SKM-1 (cell line): ENCODE data around the gene INSR.
A peak's percentile ranks its signal among the peaks of the same experiment; 100 is the strongest.

Source experiments
- DNase-seq: peaks from one replicate; lab custom pipeline; 2025; ENCODE audit not compliant: unreplicated experiment; lab: John Stamatoyannopoulos, UW

The INSR gene

GRCh38 chr19:7197119-7197759 lies 97.0 kb downstream of the INSR start:
- DNase-seq = peak; percentile 93

- no peak for DNase-seq
Observed at GRCh38 chr19:7196763-7197118, 97.5 kb downstream of the INSR start.

GRCh38 chr19:7195046-7195445 lies 99.2 kb downstream of the INSR start:
- DNase-seq = no peak

- no peak for DNase-seq
Observed at GRCh38 chr19:7194566-7194965, 99.6 kb downstream of the INSR start.

- DNase-seq = peak; percentile 39
Observed at GRCh38 chr19:7191946-7192691, 102.1 kb downstream of the INSR start.

GRCh38 chr19:7188698-7189629 lies 105.2 kb downstream of the INSR start:
- DNase-seq = no peak

GRCh38 chr19:7187605-7188339 lies 106.4 kb downstream of the INSR start:
- no peak for DNase-seq

- DNase-seq = no peak
Observed at GRCh38 chr19:7182489-7182888, 111.7 kb downstream of the INSR start.

GRCh38 chr19:7179917-7180306 lies 114.3 kb downstream of the INSR start:
- DNase-seq = no peak

GRCh38 chr19:7177926-7178325 lies 116.3 kb downstream of the INSR start:
- no peak for DNase-seq

GRCh38 chr19:7176792-7177191 lies 117.4 kb downstream of the INSR start:
- DNase-seq = no peak

GRCh38 chr19:7172794-7173193 lies 121.4 kb downstream of the INSR start:
- DNase-seq = no peak

- no peak for DNase-seq
Observed at GRCh38 chr19:7170983-7171382, 123.2 kb downstream of the INSR start.

GRCh38 chr19:7168941-7169340 lies 125.3 kb downstream of the INSR start:
- DNase-seq = no peak

- no peak for DNase-seq
Observed at GRCh38 chr19:7161292-7161691, 132.9 kb downstream of the INSR start.

- DNase-seq = no peak
Observed at GRCh38 chr19:7159105-7159933, 134.9 kb downstream of the INSR start.

GRCh38 chr19:7153022-7153421 lies 141.2 kb downstream of the INSR start:
- no peak for DNase-seq

GRCh38 chr19:7152568-7152967 lies 141.6 kb downstream of the INSR start:
- DNase-seq = no peak

- no peak for DNase-seq
Observed at GRCh38 chr19:7149956-7150705, 144.1 kb downstream of the INSR start.
